Pericardium fibroblast (primary cell): Measurements from ENCODE around the gene ITSN1. TPM values are rescaled to one million over a fixed set of nuclear protein-coding genes. Genes with fewer than 3 reads are reported as not detected.

Experiments
- total RNA-seq: library from RNA; depleted of rRNA; stranded (reverse); fragments of >200 nt; gene quantifications from 2 replicates; pipeline ENCODE4 v1.2.3, GENCODE V29; 2015

ITSN1 gene
- total RNA-seq = 52.6 and 81.7 TPM in 2 replicates

GRCh38 chr21:33642027-33642895 lies at the start of gene ITSN1:
Gene ITSN1 (plus strand): TSS chr21:33642501. CDS start chr21:33718829, 76,328 bp downstream.

GRCh38 chr21:33641352-33642026 lies 812 bp upstream of the ITSN1 start, which contains the start of gene CRYZL1:
Gene CRYZL1 (minus strand): TSS chr21:33641741. CDS start chr21:33631551, 10,190 bp downstream.

DNA sequence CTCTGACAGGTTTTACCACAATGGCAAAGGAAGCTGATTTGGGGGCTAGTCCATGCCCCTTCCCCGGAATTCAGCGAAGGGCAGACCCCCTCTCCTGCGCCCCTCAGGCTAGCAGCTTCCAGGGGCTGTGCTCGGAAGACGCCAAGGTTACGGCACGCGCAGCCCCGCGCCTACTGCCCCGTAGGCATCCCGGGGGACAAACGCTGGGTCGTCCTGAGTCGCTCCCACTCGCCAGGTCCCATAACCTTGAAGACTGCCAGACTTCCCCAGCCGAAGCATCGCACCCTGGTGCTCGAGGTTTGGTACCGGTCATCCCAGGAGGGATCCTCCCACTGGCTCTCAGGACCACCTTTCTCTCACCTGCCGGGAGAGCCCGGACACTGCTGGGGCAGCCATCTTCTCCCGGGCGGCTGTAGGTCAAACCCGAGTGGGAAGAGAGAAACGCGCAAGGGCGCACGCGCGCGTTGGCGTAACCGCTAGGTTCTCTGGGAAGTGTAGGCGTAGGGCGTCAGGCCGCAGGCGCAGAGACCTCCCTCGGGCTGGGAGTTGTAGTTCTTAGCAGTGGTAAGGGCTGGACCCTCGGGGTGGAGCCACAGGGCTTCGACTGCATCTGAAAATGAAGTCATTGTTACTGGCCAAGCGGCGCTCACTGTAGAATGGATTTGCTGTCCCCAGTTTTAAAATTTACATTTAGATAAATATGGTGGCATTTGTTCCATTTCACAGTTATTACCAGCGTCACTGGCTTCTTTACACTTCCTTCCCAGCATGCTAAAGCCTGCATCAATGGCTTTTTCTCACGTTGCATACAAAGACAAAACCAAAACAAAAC lies 273.3 kb downstream of the ITSN1 start, which contains the start of gene ATP5PO:
TSS of gene ATP5PO (minus strand) at position 437 of the 832 bp plus-strand sequence. CDS start at position 396, 41 bp downstream.

Other genes starting within 250 kb of the ITSN1 start
- gene IFNGR2, start 239.1 kb upstream of the ITSN1 start, total RNA-seq = 55.1 and 61.0 TPM in 2 replicates
- gene TMEM50B, start 162.5 kb upstream of the ITSN1 start, total RNA-seq = 28.6 and 29.4 TPM in 2 replicates
- gene DNAJC28, start 150.8 kb upstream of the ITSN1 start, total RNA-seq = 1.6 and 1.9 TPM in 2 replicates
- 38.7 and 67.8 TPM in 2 replicates for gene GART, start 100.4 kb upstream of the ITSN1 start, total RNA-seq
- 136 and 180 TPM in 2 replicates for gene SON, start 99.5 kb upstream of the ITSN1 start, total RNA-seq
- gene DONSON, start 53.8 kb upstream of the ITSN1 start, total RNA-seq = 12.5 and 13.4 TPM in 2 replicates
- gene CRYZL1, start 760 bp upstream of the ITSN1 start, total RNA-seq = 18.1 and 28.0 TPM in 2 replicates